ENCODE measurements around the gene BNIP1. TPM values are rescaled to one million over a fixed set of nuclear protein-coding genes. Genes with fewer than 3 reads are reported as not detected.

Gene BNIP1
- total and polyA plus RNA-seq, 8 donors = 3.6 to 28.0 (median 13.4) TPM; not detected in 1

- no peaks in the 10 kb centered on the region for H3K36me3 ChIP-seq
- no peak for DNase-seq
- no peak for TF ChIP-seq POLR2AphosphoS5 (IDR thresholded peaks at IDR 0.05)
- TF ChIP-seq POLR2A (IDR thresholded peaks at IDR 0.05) = no peak
- no peak for TF ChIP-seq CTCF (IDR thresholded peaks at IDR 0.05)
- TF ChIP-seq EP300 (IDR thresholded peaks at IDR 0.05) = no peak
- intact Hi-C loops (cut with DNase I; ENCODE audit: low total_unique reads) = no loop called here
- H3K4me3 ChIP-seq = no peak overlapping the region
- peaks cover 0 to 6% (median 0%) of the 10 kb centered on the region in 4 donors for H3K9me3 ChIP-seq
- peaks cover 0 to 11% (median 0%) of the 10 kb centered on the region in 3 donors for H3K27me3 ChIP-seq
- H3K4me1 ChIP-seq = no peaks in the 10 kb centered on the region
- no peak overlapping the region for H3K27ac ChIP-seq
- WGBS, 5 donors = 54 to 76% (median 62%) methylated on average over 8 of the region's 8 CpGs
These were observed 47.2 kb downstream of the BNIP1 start for GRCh38 chr5:173191561-173191960.

- H3K27me3 ChIP-seq = peaks cover 0 to 16% (median 0%) of the 10 kb centered on the region in 3 donors
- no peak for DNase-seq
- no peaks in the 10 kb centered on the region for H3K36me3 ChIP-seq
- no peak overlapping the region for H3K4me3 ChIP-seq
- no peak for TF ChIP-seq POLR2A (IDR thresholded peaks at IDR 0.05)
- no peak for TF ChIP-seq EP300 (IDR thresholded peaks at IDR 0.05)
- no peak for TF ChIP-seq CTCF (IDR thresholded peaks at IDR 0.05)
- no peak for TF ChIP-seq POLR2AphosphoS5 (IDR thresholded peaks at IDR 0.05)
- H3K4me1 ChIP-seq = no peaks in the 10 kb centered on the region
- intact Hi-C loops (cut with DNase I; ENCODE audit: low total_unique reads) = no loop called here
- H3K27ac ChIP-seq = no peak overlapping the region
- 80 to 89% (median 86%) methylated on average over 7 of the region's 7 CpGs for WGBS, 5 donors
- peaks cover 0 to 6% (median 0%) of the 10 kb centered on the region in 4 donors for H3K9me3 ChIP-seq
These were observed 48.2 kb downstream of the BNIP1 start for GRCh38 chr5:173192561-173192960.

DNA sequence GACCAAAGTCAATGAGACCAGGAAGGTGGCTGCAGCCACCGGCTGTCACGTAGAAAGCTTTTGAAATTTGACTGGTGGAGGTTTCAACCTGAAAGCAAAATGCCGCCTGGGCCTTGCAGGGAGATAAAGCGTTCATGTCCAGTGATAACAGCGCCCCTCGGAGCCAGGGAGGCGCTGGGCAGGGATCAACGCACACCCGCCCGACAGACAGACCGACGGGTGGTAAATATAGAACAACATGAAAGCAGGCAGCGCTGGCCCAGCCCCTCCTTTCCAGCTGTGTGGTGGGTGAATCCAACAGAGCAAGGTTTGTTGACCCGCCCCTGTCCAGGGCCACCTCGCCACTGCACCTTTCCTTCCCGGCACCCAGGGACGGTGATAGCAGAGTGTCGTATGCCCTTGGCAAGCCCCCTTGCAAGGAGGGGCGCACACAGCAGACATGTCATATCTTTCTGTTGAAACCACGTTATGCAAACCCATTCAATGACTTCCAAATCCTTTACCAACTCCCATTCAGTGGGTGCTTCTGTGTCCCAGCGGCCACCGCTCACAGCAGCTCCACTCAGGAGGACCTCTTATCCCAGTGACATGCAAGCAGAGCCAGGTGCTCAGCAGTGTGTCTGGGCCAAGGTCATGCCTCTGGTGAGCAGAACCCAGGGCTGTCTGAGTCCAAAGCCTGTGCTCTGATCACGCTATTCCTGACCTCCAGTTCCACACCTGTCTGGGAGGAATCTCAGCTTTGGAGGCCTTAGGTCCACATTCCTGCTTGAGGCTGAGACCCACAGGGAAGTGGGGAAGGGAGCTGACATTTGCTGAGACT, 52.0 kb downstream of the BNIP1 start:
- 36 to 71% (median 54%) methylated on average over 21 to 23 of the region's 23 CpGs for WGBS, 5 donors
- no peaks in the 10 kb centered on the region for H3K36me3 ChIP-seq
- H3K9me3 ChIP-seq = peaks cover 7 to 23% (median 18%) of the 10 kb centered on the region in 4 donors
- intact Hi-C loops (cut with DNase I; ENCODE audit: low total_unique reads) = no loop called here
- peaks cover 0 to 33% (median 0%) of the 10 kb centered on the region in 3 donors for H3K27me3 ChIP-seq
- no peaks in the 10 kb centered on the region for H3K4me1 ChIP-seq
- TF ChIP-seq CTCF (IDR thresholded peaks at IDR 0.05) = no peak
- no peak for TF ChIP-seq POLR2AphosphoS5 (IDR thresholded peaks at IDR 0.05)
- TF ChIP-seq EP300 (IDR thresholded peaks at IDR 0.05) = no peak
- no peak for TF ChIP-seq POLR2A (IDR thresholded peaks at IDR 0.05)
- no peak overlapping the region for H3K27ac ChIP-seq
- DNase-seq = no peak
- H3K4me3 ChIP-seq = no peak overlapping the region

- H3K27me3 ChIP-seq = peaks cover 0 to 39% (median 7%) of the 10 kb centered on the region in 3 donors
- H3K27ac ChIP-seq = no peak overlapping the region
- no peak for DNase-seq
- intact Hi-C loops (cut with DNase I; ENCODE audit: low total_unique reads) = no loop called here
- H3K4me1 ChIP-seq = peaks cover 0 to 2% (median 0%) of the 10 kb centered on the region in 4 donors
- peaks cover 7 to 23% (median 18%) of the 10 kb centered on the region in 4 donors for H3K9me3 ChIP-seq
- WGBS, 5 donors = 79 to 89% (median 86%) methylated on average over 9 of the region's 9 CpGs
- no peak for TF ChIP-seq EP300 (IDR thresholded peaks at IDR 0.05)
- TF ChIP-seq CTCF (IDR thresholded peaks at IDR 0.05) = no peak
- TF ChIP-seq POLR2A (IDR thresholded peaks at IDR 0.05) = no peak
- no peak for TF ChIP-seq POLR2AphosphoS5 (IDR thresholded peaks at IDR 0.05)
- H3K36me3 ChIP-seq = no peaks in the 10 kb centered on the region
- no peak overlapping the region for H3K4me3 ChIP-seq
These were observed 53.1 kb downstream of the BNIP1 start for GRCh38 chr5:173197375-173197891.
